Measurements from ENCODE around the gene GMNN.
A peak's percentile ranks its signal among the peaks of the same experiment; 100 is the strongest.
"Not testable (repeated sequence)": the region's sequence is repeated elsewhere in the genome, so short reads cannot be mapped to it uniquely, and the experiment has no call there.

Gene GMNN

DNA sequence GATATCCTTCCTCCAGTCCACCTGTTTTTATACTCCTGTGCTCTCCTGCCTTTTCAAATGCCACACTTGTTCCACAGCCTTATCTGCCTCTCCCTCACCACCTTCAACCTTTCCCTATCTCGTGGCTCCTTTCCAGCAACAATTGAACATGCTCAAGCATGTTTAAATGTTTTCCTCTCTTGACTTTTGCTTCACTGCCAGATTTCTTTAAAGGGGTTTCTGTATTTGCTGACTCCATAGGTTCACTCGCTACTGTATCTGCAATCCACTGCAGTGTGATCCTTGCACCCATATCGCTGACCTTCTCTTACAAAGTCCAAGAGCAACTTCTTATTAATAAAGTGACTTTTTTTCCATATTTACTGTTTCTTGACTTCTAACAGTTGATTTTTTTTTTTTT is 11.2 kb upstream of the GMNN start:
- no peak for DNase-seq

DNA sequence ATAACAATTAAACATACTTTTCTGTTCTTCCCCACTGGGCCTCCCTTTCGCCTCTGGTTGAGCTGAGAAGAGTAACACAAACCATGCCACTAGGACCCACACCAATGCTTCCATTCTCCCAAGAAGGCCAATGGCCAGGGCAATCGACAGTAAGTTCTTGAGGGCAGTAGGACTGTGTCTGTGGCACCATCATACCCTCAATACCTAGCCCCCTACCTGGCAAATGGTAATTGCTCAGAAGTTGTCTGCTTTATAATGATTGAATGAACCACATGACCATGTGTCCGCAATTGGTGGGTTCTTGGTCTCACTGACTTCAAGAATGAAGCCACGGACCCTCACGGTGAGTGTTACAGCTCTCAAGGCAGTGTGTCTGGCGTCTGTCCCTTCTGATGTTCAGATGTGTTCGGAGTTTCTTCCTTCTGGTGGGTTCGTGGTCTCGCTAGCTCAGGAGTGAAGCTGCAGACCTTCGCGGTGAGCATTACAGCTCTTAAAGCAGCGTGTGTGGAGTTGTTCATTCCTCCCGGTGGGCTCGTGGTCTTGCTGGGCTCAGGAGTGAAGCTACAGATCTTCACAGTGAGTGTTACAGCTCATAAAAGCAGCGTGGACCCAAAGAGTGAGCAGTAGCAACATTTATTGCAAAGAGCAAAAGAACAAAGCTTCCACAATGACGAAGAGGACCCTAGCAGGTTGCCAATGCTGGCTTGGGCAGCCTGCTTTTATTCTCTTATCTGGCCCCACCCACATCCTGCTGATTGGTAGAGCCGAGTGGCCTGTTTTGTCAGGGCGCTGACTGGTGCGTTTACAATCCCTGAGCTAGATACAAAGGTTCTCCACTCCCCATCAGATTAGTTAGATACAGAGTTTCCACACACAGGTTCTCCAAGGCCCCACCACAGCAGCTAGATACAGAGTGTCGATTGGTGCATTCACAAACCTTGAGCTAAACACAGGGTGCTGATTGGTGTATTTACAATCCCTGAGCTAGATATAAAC is 9.6 kb upstream of the GMNN start:
- DNase-seq: not testable (repeated sequence)

DNA sequence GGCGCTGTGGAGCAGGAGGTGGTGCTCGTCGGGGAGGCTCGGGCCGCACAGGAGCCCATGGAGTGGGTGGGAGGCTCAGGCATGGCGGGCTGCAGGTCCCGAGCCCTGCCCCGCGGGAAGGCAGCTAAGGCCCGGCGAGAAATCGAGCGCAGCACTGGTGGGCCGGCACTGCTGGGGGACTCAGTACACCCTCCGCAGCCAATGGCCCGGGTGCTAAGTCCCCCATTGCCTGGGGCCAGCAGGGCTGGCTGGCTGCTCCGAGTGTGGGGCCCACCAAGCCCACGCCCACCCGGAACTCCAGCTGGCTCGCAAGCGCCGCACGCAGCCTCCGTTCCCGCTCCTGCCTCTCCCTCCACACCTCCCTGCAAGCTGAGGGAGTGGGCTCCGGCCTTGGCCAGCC is 8.8 kb upstream of the GMNN start:
- DNase-seq: not testable (repeated sequence)

DNA sequence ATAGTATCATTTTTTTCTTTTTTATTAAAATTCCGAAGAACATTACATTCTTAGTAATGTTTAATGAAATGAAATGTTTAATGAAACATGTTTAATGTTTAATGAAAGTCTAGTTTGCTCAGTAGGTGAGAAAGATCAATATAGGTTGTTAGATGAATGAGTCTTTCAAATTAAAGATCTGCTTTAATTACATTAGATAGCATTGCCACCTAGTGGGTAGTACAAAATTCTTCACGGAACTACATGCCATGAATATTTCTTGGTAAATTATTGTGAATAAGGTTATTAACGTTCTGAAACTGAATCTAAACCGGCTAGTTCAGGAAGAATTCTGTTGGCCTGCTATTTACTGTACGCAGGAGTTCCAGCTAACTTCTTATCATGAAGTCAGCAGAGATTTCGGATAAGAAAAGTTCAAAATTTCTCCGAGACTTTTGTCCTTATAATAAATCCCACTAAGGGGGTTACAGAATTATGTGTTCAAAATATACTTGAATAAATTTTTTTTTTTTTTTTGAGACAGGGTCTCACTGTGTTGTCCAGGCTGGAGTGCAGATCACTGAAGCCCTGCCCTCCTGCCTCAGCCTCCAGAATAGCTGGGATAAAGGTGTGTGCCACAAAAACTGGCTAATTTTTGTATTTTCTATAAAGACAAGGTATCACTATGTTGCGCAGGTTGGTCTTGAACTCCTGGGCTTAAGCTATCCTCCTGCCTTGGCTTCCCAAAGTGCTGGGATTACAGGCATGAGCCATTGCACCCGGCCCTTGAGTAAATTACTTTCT is 7.9 kb upstream of the GMNN start:
- no peak for DNase-seq

DNA sequence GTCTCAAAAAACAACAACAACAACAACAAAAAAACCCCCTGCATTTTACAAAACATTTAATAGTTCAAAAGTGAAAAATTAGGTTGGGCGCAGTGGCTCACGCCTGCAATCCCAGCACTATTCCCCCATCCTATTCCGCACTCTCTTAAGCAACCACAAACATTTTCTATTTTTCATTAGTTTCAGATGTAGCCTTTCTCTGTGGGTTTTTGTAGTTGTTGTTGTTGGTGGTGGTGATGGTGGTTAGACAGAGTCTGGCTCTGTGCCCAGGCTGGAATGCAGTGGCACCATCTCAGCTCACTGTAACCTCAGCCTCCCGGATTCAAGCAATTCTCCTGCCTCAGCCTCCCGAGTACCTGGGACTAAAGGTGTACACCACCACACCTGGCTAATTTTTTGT is 6.4 kb upstream of the GMNN start:
- no peak for DNase-seq

DNA sequence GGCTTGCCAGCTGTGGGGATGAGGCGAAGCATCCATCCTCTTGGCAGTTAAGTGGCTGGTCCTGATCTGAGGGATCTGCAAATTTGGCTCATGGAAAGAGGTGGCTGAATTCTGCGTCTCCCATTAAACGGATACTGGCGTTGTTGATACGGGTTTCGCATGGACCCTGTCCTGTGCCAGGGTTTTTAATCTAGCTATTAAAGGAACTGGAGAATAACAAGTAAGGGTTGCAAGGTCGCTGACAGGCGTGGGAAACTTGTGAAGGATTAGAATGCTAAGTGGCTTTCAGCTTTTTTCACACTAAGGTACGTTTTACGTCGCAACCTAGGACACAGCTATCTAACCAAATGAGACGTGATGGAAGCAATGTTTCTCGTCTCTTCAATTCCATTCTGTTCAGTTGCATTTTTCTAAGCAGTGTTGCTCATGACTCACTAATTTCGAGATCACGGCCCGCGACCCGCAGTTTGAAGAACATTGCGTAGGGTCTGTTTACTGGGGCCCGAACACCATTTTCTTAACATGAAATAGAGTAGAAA is 852 bp downstream of the GMNN start:
- peak; percentile 60 for DNase-seq

DNA sequence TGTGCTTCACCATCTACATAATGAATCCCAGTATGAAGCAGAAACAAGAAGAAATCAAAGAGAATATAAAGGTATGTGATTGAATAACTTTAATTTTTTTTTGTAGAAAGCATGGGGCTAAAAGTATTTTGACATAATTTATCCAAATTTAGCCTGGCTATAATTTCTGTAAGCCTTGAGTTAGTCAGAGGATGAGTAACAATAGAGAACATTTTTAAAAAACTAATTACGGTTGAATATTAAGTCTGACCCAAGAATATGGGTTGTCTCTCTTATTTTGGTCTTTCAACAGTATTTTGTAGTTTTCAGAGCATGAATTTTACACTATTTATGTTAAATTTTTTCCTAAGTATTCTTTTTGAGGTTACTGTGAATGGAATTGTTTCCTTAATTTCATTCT is 2.5 kb downstream of the GMNN start:
- no peak for DNase-seq

DNA sequence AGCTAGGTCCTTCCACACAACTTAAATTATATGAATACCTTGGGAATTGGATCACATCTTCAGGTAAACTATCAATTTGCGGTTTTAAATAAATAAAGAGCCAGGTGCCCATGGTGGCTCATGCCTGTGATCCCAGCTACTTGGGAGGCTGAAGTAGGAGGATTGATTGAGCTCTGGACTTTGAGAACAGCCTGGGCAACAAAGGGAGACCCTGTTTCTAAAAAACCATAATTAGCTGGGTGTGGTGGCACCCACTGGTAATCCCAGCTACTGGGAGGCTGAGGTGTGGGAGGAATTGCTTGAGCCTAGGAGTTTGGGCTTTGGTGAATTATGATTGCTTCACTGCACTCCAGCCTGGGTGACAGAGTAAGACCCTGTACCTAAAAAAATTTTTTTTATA is 3.4 kb downstream of the GMNN start:
- DNase-seq: no peak

DNA sequence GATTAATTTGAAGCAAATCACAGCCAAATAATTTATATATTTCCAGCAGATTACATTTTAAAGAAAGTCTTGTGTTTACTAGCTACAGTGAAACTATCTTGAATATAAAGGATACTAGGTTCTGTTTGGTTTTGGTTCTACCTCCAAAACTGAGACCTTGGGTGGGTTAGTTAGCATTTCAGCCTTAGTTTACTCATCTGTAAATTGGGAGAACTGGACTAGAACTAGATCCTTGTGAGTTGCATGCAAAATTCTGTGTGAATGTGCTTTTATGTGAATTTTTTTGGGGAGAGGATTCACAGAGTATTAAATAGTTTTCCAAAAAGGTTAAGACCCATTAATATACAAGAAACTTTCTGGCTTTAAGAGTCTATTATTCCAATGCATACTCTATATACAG is 4.1 kb downstream of the GMNN start:
- DNase-seq: no peak

DNA sequence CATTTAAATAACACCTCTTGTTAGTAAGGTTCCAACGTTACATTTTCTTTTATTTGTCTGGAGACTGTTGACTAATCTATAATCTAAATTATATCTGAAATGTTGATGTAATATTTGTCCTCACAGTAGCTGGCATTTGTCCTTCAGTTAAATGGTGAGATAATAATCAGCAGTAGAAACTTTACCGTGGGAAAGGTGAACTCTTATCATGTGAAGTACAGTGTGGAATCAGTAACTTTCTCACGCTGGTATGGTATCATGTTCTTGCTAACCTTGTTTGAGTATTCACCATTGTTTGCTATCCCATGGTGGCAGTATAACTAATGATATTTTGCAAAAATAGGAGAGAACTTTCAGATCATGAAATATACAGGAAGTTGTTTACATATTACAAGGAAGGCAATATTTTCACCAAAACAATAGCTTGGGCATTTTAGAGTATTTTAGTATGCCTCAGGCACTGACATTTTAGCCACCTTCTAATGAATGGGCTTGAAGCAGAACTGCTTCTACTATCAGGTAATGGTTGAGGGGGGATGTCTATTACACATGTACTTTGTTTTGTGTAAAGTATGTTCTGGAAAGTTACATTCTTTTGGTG is 4.8 kb downstream of the GMNN start:
- DNase-seq: no peak

DNA sequence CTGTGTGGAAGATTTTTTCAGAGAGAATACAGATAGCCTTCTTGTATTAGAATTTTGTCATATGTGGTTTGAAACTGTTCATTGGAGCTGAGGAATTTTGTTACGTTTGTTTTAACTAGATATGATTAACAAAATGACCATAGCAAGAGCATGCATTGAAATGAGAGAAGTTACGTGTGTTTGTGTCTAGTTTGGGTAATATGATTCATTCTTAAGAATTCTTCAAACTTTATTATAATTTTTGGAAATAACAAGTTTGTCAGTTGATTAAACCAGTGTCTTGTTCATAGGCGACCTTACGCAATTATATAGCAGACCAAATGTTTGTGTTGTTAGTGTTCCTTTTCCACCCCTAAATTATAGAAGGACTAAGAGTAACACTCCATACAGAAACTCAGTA is 5.5 kb downstream of the GMNN start:
- no peak for DNase-seq

DNA sequence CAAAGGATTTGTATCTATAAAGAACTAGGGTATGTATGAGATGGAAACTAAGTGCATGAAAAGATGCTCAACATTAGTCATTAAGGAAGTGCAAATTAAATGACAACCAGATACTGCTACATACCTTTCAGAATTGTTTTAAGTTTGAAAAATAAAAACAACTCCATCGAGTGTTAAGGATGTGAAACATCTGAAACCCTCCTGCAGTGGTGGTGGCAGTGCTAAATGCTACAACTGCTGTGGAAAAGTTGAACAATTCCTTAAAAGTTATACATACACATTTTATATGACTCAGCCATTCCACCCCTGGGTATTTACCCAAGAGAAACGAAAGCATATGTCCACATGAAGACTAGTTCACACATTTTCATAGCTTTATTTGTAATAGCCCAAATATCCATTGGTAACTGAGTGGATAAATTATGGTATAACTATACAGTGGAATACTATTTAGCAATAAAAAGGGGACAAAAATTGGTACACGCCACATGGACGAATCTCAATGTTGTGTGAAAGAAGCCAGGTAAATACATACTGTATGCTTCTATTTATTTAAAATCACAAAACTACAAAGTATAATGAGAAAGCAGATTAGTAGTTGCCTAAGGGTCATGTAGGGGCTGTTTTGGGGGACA is 13.4 kb downstream of the GMNN start:
- DNase-seq: peak; percentile 32

DNA sequence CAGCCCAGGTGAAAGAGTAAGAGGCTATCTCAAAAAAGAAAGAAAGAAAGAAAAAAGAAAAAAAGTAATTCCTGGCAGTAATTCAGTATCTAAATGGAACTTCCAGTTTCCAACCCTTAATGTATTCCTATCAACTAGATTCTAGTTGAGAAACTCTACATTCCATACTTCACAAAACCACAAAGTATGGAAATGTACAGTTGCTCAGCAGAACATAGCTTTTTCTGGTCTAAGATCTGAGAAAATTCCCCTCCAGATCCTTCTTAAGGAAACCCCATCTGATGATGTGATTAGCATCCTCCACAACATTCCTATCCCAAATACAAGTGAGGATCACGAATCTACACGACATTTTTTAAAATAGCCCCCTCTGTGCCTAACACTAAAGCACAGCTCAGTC is 20.4 kb downstream of the GMNN start:
- DNase-seq: no peak

DNA sequence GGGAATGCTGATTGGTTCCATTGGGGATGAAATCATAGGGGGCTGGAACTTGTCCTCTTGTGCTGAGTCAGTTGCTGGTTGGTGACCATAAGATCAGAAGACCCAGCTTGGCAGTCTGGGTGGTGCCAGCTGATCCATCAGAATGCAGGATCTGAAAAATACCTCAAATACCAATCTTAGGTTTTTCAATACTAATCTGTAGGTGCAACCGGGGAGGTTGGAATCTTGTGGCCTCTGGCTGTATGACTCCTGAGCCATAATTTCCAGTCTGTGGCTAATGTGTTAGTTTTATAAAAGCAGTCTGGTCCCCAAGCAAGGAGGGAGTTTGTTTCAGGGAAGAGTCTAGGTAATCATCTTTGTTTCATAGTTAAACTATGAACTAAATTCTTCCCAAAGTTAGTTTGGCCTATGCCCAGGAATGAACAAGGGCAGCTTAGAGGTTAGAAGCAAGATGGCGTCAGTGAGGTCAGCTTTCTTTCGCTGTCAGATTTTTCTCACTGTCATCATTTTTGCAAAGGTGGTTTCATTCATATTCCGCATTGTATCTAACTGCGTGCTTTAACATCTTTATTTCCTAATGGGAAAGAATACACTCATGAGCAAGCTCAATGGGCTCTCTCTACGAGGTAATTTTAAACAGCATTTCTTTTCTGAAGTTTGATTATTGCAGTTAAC is 22.0 kb downstream of the GMNN start:
- peak; percentile 45 for DNase-seq

DNA sequence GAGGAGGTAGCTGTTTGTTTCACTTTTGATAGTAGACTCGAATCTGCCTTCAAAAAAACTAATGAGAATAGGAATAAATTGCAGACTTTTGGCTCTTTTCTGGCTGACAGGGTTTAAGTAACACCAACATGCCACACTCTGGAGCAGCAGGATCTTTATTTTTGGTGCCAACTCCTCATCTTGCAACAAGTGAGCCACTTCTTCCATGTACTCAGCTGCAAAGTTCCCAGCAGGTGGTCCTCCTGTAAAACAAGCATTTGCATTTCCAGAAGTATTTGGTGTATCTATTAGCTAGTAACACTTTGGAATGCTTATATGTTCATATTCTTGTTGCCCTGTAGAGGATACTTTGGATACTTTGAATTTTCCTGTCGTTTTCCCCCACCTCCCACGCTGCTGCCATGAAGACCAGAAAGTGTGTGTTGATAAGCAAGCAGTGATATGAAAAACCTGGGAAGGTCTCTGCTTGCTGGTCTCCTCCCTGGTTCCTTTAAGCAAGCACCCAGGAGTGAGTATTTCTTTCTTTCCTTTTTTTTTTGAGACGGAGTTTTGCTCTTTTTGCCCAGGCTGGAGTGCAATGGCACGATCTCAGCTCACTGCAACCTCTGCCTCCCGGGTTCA is 23.0 kb downstream of the GMNN start:
- no peak for DNase-seq

DNA sequence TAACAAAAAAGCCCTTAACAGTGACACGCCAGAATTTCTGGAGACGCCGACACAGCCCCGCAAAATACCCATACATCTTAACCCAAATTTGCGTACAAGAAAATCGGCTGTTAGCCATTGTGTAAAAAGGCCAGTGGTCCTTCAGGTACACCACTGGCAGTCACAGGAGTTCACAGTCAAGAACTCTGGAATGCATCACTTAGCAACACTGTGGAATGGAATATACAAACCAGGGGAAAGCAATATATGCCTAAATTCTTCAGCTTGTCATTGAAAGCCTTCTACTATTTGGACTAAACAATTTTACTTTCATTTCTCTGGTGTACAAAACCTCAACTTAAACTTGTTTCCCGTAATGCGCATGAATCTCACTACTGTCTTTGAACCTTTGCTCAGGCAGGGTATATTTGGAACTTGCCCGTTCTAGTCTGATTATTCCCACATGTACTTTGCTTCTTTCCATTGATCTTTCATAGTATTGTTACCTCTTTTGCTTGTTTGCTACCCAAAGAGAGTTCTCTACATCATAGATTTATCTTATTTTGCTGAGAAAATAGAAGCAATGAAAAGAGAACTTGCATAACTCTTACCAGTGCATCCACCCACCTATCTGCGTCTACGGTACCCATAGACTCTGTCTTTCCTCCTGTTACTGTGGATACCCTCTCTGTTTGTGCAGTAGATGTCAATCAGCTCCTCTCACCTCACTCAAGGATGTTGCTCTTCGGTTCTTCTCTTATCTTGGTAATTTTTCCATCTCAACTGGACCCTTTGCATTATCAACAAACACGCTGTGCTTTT is 24.2 kb downstream of the GMNN start, which contains the start of gene ARMH2:
Gene ARMH2, minus strand, starts transcription at position 178 of the 801 bp plus-strand sequence. Its CDS starts 60 bp downstream, at position 118.
- no peak for DNase-seq

DNA sequence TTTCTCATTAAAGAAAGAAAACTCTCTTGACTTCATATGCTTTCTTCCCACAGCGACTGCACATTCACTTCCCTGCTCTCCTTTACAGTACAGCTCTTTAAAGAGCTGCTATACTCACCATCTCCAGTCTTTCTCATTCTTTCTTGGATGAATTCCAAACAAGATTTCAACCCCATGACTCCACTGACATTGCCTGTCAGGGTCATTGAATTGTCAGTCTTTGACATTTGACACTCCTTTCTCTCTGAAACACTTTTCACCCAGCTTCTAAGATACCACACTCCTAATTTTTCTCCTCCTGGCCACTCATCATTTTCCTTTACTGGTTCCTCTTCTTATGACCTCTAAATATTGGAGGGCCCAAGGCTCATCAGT is 24.8 kb downstream of the GMNN start:
- no peak for DNase-seq

DNA sequence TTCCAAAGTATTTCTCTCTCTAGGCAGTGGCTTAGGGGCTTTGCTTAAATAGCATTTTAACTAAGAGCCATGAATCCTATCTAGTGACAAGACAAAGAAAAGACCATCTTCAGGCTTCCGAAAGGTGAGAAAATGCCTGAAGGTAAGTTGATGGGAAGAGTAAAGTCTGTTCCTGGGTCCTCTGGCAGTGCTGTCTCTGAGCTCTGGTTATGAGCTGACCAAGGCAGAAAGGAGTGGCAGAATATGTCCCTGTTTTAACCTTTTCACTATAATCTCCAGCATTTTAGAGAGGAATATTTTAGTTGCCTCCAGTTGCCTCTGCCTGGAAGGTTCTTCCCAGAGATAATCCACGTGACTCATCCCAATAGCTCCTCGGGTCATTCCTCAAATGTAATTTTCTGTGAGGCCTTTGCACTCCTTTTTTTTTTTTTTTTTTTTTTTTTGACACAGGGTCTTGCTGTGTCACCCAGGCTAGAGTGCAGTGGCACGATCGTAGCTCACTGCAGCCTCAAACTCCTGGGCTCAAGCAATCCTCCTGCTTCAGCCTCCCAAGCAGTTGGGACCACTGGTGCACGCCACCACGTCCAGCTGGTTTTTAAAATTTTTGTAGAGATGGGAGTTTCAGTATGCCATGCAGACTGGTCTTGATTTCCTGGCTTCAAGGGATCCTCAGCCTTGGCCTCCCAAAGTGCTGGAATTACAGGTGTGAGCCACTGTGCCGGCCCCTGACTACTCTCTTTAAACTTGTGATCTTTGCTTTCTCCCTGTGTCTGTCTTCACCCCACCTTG is 27.7 kb downstream of the GMNN start:
- DNase-seq: no peak

DNA sequence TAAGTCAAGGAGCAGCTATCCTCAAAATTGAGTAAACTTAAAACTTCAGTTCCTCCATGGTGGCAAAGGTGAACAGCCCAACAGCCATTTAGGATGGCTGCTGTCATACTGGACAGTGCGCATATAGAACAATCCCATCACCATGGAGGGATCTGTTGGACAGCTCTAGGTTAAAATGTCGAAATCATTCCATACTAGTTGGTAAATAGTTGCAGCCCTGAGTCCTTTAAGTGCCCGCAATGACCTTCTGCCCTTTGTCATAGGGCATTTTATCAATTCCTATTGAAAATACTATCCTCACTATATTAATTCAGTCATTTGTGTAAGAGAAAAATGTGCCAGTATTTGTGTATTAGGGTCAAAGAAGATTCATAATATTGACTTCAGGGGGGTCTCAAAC is 32.8 kb downstream of the GMNN start:
- no peak for DNase-seq

DNA sequence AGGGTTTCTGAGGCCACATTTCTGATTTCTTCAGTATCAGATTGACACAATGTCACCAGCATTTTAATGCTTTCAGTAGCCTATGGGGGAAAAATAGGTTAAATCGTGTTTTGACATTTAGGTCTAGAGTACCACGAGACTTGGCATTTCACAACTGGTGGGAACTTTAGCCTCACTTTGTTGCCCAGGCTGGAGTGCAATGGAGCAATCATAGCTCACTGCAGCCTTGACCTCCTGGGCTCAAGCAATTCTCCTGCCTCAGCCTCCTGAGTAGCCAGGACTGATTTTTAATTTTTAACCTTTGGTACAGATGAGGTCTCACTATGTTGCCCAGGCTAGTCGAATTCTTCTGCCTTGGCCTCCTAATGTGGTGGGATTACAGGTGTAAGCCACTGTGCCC is 35.0 kb downstream of the GMNN start:
- no peak for DNase-seq

Data from stimulated activated CD4-positive, alpha-beta T cell treated with anti-CD3 and anti-CD28 coated beads, Interleukin-15, amount 100 ng/mL, for 24 hours (primary cell).